ENCODE results near the gene UBAP2.

UBAP2 gene

DNA sequence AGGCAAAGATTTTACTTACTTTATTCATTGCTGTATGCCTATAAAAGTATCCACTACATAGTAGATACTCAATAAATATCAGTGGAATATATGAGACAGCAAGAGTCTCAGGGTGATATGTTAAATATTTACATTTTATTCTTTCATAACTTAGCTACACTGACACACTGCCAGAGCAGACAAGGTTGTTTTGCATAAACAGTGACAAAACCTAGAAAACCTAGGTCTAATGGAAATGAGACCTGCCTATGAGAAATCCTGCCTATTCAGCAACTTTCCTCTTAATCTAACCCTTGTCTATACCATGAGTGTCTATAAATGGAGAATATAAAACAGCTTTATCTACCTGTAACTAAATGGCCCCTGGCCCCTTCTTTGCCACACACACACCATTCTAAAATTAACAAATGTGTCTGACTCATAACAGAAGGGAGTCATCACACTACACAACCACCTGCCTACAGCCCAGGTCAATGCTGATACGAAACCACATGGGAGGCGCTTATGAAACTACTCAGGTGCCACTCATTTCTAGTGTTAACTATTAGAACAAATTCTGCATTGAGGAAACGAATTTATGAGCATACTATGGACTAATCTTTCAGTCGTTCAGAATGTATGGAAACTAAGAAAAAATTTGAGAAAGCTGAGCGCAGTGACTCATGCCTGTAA is 60.3 kb downstream of the UBAP2 start:
- H3K4me2 ChIP-seq (ENCODE audit: low read length) = no peak overlapping the region

DNA sequence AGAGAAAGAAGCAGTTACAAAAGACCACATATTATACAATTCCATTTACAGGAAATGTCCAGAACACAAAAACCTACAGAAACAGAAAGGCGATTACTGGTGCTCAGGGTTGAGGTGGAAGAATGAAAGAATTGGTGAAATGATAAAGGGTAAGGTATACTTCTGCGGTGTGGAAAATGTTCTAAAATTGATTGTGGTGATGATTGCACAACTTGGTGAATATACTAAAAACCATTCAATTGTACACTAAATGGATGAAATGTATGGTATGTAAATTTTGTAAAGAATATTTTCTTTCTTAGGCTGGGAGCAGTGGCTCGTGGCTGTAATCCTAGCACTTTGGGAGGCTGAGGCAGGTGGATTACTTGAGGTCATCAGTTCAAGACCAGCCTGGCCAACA is 72.3 kb downstream of the UBAP2 start:
- H3K27me3 ChIP-seq (ENCODE audit: insufficient read depth, low read length) = no peaks in the 10 kb centered on the region
- H3K36me3 ChIP-seq (ENCODE audit: insufficient read depth, low read length) = peaks cover 68% of the 10 kb centered on the region
- H4K20me1 ChIP-seq (ENCODE audit: insufficient read depth, low read length) = no peaks in the 10 kb centered on the region
- H3F3A ChIP-seq (ENCODE audit: insufficient read depth, low read length) = no peaks in the 10 kb centered on the region
- H3K4me2 ChIP-seq (ENCODE audit: low read length) = no peak overlapping the region
- TF ChIP-seq EZH2 (IDR thresholded peaks at IDR 0.05; ENCODE audit: borderline replicate concordance, low read length) = no peak
- TF ChIP-seq, protein P1, sequence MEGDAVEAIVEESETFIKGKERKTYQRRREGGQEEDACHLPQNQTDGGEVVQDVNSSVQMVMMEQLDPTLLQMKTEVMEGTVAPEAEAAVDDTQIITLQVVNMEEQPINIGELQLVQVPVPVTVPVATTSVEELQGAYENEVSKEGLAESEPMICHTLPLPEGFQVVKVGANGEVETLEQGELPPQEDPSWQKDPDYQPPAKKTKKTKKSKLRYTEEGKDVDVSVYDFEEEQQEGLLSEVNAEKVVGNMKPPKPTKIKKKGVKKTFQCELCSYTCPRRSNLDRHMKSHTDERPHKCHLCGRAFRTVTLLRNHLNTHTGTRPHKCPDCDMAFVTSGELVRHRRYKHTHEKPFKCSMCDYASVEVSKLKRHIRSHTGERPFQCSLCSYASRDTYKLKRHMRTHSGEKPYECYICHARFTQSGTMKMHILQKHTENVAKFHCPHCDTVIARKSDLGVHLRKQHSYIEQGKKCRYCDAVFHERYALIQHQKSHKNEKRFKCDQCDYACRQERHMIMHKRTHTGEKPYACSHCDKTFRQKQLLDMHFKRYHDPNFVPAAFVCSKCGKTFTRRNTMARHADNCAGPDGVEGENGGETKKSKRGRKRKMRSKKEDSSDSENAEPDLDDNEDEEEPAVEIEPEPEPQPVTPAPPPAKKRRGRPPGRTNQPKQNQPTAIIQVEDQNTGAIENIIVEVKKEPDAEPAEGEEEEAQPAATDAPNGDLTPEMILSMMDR (IDR thresholded peaks at IDR 0.05; ENCODE audit: low read length) = no peak
- H3K9me2 ChIP-seq (ENCODE audit: low read depth, low read length) = no peaks in the 10 kb centered on the region
- no peaks in the 10 kb centered on the region for H3K4me1 ChIP-seq (ENCODE audit: insufficient read depth, low read length, severe bottlenecking)
- H2AFZ ChIP-seq (ENCODE audit: low read length) = no peak overlapping the region
- H3K27ac ChIP-seq (ENCODE audit: low read depth, low read length, poor library complexity, severe bottlenecking) = no peak overlapping the region
- no peak overlapping the region for H3K4me3 ChIP-seq (ENCODE audit: low read depth, low read length, poor library complexity, severe bottlenecking)
- H3K9ac ChIP-seq (ENCODE audit: low read length) = no peak overlapping the region
- no peaks in the 10 kb centered on the region for H3K9me3 ChIP-seq (ENCODE audit: low read length)
- no peaks in the 10 kb centered on the region for H3K79me2 ChIP-seq (ENCODE audit: insufficient read depth, low read length)

More for the DNA sequence above, 60.3 kb downstream of the UBAP2 start:
- no peaks in the 10 kb centered on the region for H3K4me1 ChIP-seq (ENCODE audit: insufficient read depth, low read length, severe bottlenecking)
- no peak overlapping the region for H3K27ac ChIP-seq (ENCODE audit: low read depth, low read length, poor library complexity, severe bottlenecking)
- no peaks in the 10 kb centered on the region for H4K20me1 ChIP-seq (ENCODE audit: insufficient read depth, low read length)
- H3K4me3 ChIP-seq (ENCODE audit: low read depth, low read length, poor library complexity, severe bottlenecking) = no peak overlapping the region
- H3F3A ChIP-seq (ENCODE audit: insufficient read depth, low read length) = no peaks in the 10 kb centered on the region; the same call in 1 of the 2 replicates
- H3K9me3 ChIP-seq (ENCODE audit: low read length) = no peaks in the 10 kb centered on the region
- peaks cover 86% of the 10 kb centered on the region for H3K36me3 ChIP-seq (ENCODE audit: insufficient read depth, low read length)
- 0 out of 2 replicates have a peak, but pooled peaks cover 3% of the 10 kb centered on the region for H3K79me2 ChIP-seq (ENCODE audit: insufficient read depth, low read length)
- H3K27me3 ChIP-seq (ENCODE audit: insufficient read depth, low read length) = no peaks in the 10 kb centered on the region
- TF ChIP-seq, protein P1 (IDR thresholded peaks at IDR 0.05; ENCODE audit: low read length) = no peak
- TF ChIP-seq EZH2 (IDR thresholded peaks at IDR 0.05; ENCODE audit: borderline replicate concordance, low read length) = no peak
- H2AFZ ChIP-seq (ENCODE audit: low read length) = no peak overlapping the region
- H3K9me2 ChIP-seq (ENCODE audit: low read depth, low read length) = no peaks in the 10 kb centered on the region
- no peak overlapping the region for H3K9ac ChIP-seq (ENCODE audit: low read length)

DNA sequence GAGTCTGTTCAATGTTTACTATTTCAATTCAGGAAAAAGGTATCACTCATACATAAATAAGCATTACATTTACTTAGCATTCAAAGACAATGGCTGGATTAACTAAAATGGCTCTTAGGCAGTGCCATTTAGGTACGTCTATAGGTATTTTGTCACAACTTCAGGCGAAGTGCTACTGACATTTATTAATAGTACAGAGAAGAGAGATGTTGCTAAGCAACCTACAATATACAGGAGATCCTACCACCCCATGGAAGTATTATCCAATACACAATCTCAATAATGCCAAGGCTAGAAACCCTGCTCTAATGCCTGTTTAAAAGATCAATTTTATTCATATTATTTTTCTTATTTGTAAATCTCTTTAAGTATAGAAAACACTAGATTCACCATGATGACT is 76.0 kb downstream of the UBAP2 start:
- Histone ChIP-seq H3K27ac (ENCODE audit: low read depth, low read length, poor library complexity, severe bottlenecking) (no peak overlapping the region), H3K36me3 (ENCODE audit: insufficient read depth, low read length) (peaks cover 75% of the 10 kb centered on the region)

More for the DNA sequence above, 76.0 kb downstream of the UBAP2 start:
- Histone ChIP-seq H3K9me3 (ENCODE audit: low read length) (no peaks in the 10 kb centered on the region), H3K79me2 (ENCODE audit: insufficient read depth, low read length) (no peaks in the 10 kb centered on the region), H3K4me2 (ENCODE audit: low read length) (no peak overlapping the region), H3K9me2 (ENCODE audit: low read depth, low read length) (no peaks in the 10 kb centered on the region), H3K4me3 (ENCODE audit: low read depth, low read length, poor library complexity, severe bottlenecking) (no peak overlapping the region), H4K20me1 (ENCODE audit: insufficient read depth, low read length) (no peaks in the 10 kb centered on the region), H3K27me3 (ENCODE audit: insufficient read depth, low read length) (no peaks in the 10 kb centered on the region), H3K4me1 (ENCODE audit: insufficient read depth, low read length, severe bottlenecking) (no peaks in the 10 kb centered on the region), H3F3A (ENCODE audit: insufficient read depth, low read length) (no peaks in the 10 kb centered on the region), H2AFZ (ENCODE audit: low read length) (no peak overlapping the region), H3K9ac (ENCODE audit: low read length) (no peak overlapping the region)
- TF ChIP-seq, protein P1 (IDR thresholded peaks at IDR 0.05; ENCODE audit: low read length) = no peak
- TF ChIP-seq EZH2 (IDR thresholded peaks at IDR 0.05; ENCODE audit: borderline replicate concordance, low read length) = no peak

Data from OCI-LY1 (cell line).